ENCODE measurements around the gene SERINC2. TPM values are rescaled to one million over a fixed set of nuclear protein-coding genes. Genes with fewer than 3 reads are reported as not detected.

Gene SERINC2
- total and polyA plus RNA-seq, 2 of the 8 experiments (the other 6 are each of a cell fraction or from before 2014, with no cell fraction given) = 31.4 to 60.0 TPM

- no peak for DNase-seq (ENCODE audit: low read depth in 1 of 2, low spot score in 2 of 2)
- H2BK12ac ChIP-seq (ENCODE audit: low read depth, low read length) = no peak overlapping the region
- no peak overlapping the region for H3K4ac ChIP-seq (replicated peaks; ENCODE audit: insufficient read length, low read depth, low read length)
- H4K5ac ChIP-seq (ENCODE audit: insufficient read length, low read depth, low read length) = no peak overlapping the region
- H3K79me1 ChIP-seq (ENCODE audit: low read depth, low read length) = no peaks in the 10 kb centered on the region; the same call in 1 of the 2 replicates
- no peak overlapping the region for H3K18ac ChIP-seq (ENCODE audit: extremely low read depth, low read length)
- ChIA-PET CTCF (ENCODE audit: partially characterized antibody) (interaction anchor here (0.8 to 4.6 kb wide), 7 partner anchors 18 to 257 kb away, joined by 3 to 19 read pairs (median 4); no protein-coding TSS in a partner anchor), POLR2A (ENCODE audit: partially characterized antibody) (no interaction called here)
- no peak overlapping the region for H2BK20ac ChIP-seq (ENCODE audit: low read length)
- H2BK15ac ChIP-seq (ENCODE audit: low read length) = no peak overlapping the region
- H3K9me3 ChIP-seq (ENCODE audit: insufficient read depth in 2 of 2, low read depth in 1 of 2, low read length in 1 of 2) = peaks cover 7 to 10% of the 10 kb centered on the region in 2 experiments; a peak in 3 of 4 replicates
- H3K36me3 ChIP-seq (ENCODE audit: control insufficient read depth in 2 of 4, insufficient read depth in 4 of 4, low read length in 3 of 4) = no peaks in the 10 kb centered on the region
- no peaks in the 10 kb centered on the region for H3K27me3 ChIP-seq (replicated peaks in 1 of 4; ENCODE audit: control insufficient read depth in 3 of 4, extremely low read depth in 1 of 4, insufficient read depth in 3 of 4, low read length in 3 of 4)
- H3K4me3 ChIP-seq (ENCODE audit: extremely low read depth in 1 of 4, insufficient read depth in 2 of 4, low read depth in 3 of 4, low read length in 4 of 4) = no peak overlapping the region
- H3K23ac ChIP-seq (ENCODE audit: insufficient read length) = no peak overlapping the region
- no peaks in the 10 kb centered on the region for H3K23me2 ChIP-seq (ENCODE audit: low read depth, low read length)
- H3K79me2 ChIP-seq (ENCODE audit: control insufficient read depth in 1 of 2, insufficient read depth in 2 of 2, low read length in 2 of 2) = no peaks in the 10 kb centered on the region
- H3K27ac ChIP-seq (ENCODE audit: low read depth, low read length) = no peak overlapping the region
- TF ChIP-seq ATF2 (IDR thresholded peaks at IDR 0.05; ENCODE audit: low read length) = no peak
- no peak for TF ChIP-seq MAFK (IDR thresholded peaks at IDR 0.05; ENCODE audit: low read depth, low read length)
- no peak for TF ChIP-seq SIX5 (IDR thresholded peaks at IDR 0.05; ENCODE audit: low read depth, low read length)
- no peak for TF ChIP-seq NRF1 (IDR thresholded peaks at IDR 0.05; ENCODE audit: low read depth, low read length)
- no peak for TF ChIP-seq EGR1 (IDR thresholded peaks at IDR 0.05; ENCODE audit: borderline replicate concordance, low read depth, low read length)
- no peak overlapping the region for H3K14ac ChIP-seq (ENCODE audit: insufficient read length)
- H4K91ac ChIP-seq (replicated peaks; ENCODE audit: insufficient read length, low read length) = no peak overlapping the region
- no peak overlapping the region for H3K9ac ChIP-seq (replicated peaks in 1 of 4; ENCODE audit: extremely low read depth in 1 of 4, low read depth in 3 of 4, low read length in 3 of 4)
- no peak overlapping the region for H2BK120ac ChIP-seq (replicated peaks; ENCODE audit: low read depth, low read length)
- no peaks in the 10 kb centered on the region; a peak in 2 of 7 replicates for H3K4me1 ChIP-seq (replicated peaks in 1 of 4; ENCODE audit: control insufficient read depth in 3 of 4, insufficient read depth in 4 of 4, low read length in 3 of 4)
- H2AFZ ChIP-seq (ENCODE audit: low read length) = no peak overlapping the region
- H4K20me1 ChIP-seq (replicated peaks in 1 of 2; ENCODE audit: control insufficient read depth in 1 of 2, insufficient read depth in 2 of 2, low read length in 2 of 2) = peaks cover 0 to 2% of the 10 kb centered on the region in 2 experiments
- no peak overlapping the region for H3K4me2 ChIP-seq (ENCODE audit: insufficient read depth in 1 of 2, low read depth in 2 of 2, low read length in 2 of 2)
- H3K56ac ChIP-seq (replicated peaks; ENCODE audit: insufficient read length, low read depth, low read length) = no peak overlapping the region
- H4K8ac ChIP-seq (ENCODE audit: extremely low read depth, insufficient read depth, low read length) = no peak overlapping the region
- FAIRE-seq = no peak
- WGBS, 2 experiments (ENCODE audit: extremely low coverage in 1 of 2, insufficient coverage in 1 of 2, insufficient read length in 1 of 2, insufficient replicate concordance in 2 of 2, low coverage in 1 of 2, low lambda C conversion rate in 2 of 2, missing lambda C conversion rate in 1 of 2) = 80% methylated on average over 3 of the region's 3 CpGs; no CpG with 5 or more reads in 1 of the 2 experiments
- H2AK5ac ChIP-seq (ENCODE audit: low read depth, low read length) = no peak overlapping the region
- no peak overlapping the region for H2BK5ac ChIP-seq (ENCODE audit: low read depth, low read length)
Measured at GRCh38 chr1:31441073-31441472, 28.1 kb downstream of the SERINC2 start.
